ENCODE results near the gene TSSC4. TPM values are rescaled to one million over a fixed set of nuclear protein-coding genes. Genes with fewer than 3 reads are reported as not detected.

The TSSC4 gene
- total RNA-seq, 4 donors from 2014 or later = 24.2 to 35.5 (median 29.6) TPM

DNA sequence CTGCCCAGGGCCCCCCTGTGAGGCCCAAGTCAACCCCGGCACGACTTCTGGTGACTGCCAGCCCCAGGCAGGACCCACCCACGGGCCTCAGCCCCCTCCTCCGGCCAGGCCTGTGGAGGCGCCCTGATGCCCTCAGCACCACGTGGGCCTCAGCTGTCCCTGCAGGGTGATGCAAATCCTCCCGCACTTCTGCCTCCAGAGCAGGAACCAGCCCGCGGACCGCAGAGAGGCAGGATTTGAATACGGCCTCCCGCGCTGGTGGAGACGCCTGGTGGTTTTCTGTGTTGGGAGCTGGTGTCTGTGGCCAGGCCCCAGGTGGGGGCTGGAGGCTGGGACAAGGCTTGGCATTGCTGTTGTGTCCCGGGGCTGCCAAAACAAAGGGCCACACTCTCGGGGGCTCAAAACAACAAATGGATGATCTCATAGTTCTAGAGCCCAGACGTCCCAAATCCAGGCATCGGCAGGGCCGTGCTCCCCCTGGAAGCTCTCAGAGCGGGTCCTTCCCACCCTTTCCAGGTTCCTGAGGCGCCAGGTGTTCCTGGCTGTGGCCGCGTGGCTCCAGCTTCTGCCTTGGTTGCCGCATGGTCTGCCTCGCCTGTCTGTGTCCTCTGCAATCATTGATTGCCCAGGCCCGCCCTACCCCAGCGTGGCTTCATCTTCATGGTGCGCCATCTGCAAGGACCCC lies 24.4 kb downstream of the TSSC4 start:
- peaks cover 0 to 46% (median 0%) of the 10 kb centered on the region in 4 donors for H3K27me3 ChIP-seq
- peaks cover 0 to 19% (median 9%) of the 10 kb centered on the region in 3 donors for H3K4me1 ChIP-seq
- 71 to 86% methylated on average over 6 to 8 of the region's 28 CpGs for WGBS, 2 donors
- no peak overlapping the region for H3K27ac ChIP-seq
- no peak overlapping the region for H3K4me3 ChIP-seq
- no peak for DNase-seq
- H3K36me3 ChIP-seq = no peaks in the 10 kb centered on the region
- TF ChIP-seq POLR2A (IDR thresholded peaks at IDR 0.05) = no peak
- TF ChIP-seq, protein P1, sequence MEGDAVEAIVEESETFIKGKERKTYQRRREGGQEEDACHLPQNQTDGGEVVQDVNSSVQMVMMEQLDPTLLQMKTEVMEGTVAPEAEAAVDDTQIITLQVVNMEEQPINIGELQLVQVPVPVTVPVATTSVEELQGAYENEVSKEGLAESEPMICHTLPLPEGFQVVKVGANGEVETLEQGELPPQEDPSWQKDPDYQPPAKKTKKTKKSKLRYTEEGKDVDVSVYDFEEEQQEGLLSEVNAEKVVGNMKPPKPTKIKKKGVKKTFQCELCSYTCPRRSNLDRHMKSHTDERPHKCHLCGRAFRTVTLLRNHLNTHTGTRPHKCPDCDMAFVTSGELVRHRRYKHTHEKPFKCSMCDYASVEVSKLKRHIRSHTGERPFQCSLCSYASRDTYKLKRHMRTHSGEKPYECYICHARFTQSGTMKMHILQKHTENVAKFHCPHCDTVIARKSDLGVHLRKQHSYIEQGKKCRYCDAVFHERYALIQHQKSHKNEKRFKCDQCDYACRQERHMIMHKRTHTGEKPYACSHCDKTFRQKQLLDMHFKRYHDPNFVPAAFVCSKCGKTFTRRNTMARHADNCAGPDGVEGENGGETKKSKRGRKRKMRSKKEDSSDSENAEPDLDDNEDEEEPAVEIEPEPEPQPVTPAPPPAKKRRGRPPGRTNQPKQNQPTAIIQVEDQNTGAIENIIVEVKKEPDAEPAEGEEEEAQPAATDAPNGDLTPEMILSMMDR (IDR thresholded peaks at IDR 0.05) = no peak
- intact Hi-C loops (cut with DNase I) = loop anchor here (5.0 kb wide), 1 partner anchor 462 kb away; the partner anchor contains the start of gene CDKN1C
- no peaks in the 10 kb centered on the region for H3K9me3 ChIP-seq

DNA sequence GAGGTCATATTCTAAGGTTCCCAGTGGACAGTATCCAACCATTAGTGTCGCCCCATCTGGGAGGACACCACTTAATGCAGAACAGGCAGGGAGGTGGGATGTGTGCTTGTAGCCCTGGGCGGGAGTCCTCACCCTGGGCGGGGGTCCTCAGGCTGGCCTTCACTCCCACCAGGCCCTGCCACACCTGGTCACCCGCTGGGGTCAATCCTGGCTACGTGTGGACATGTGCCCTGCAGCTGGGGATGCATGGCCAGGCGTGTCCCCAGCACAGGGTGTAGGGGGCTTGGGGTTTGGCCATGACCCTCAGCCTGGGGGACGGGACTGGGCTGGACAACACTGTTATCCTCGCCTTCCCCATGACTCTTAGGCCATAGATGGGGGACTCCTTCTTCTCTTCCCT lies 25.0 kb downstream of the TSSC4 start:
- H3K9me3 ChIP-seq = no peaks in the 10 kb centered on the region
- no peak overlapping the region for H3K27ac ChIP-seq
- 100% methylated on average over 1 of the region's 8 CpGs for whole genome bisulfite sequencing, 2 donors
- no peaks in the 10 kb centered on the region for H3K36me3 ChIP-seq
- H3K4me1 ChIP-seq = peaks cover 0 to 13% (median 4%) of the 10 kb centered on the region in 3 donors
- peaks cover 0 to 41% (median 0%) of the 10 kb centered on the region in 4 donors for H3K27me3 ChIP-seq
- no peak for TF ChIP-seq POLR2A (IDR thresholded peaks at IDR 0.05)
- TF ChIP-seq, protein P1 (IDR thresholded peaks at IDR 0.05) = no peak
- intact Hi-C loops (cut with DNase I) = loop anchor here (5.0 kb wide), 1 partner anchor 462 kb away; the partner anchor contains the start of gene CDKN1C
- no peak for DNase-seq
- H3K4me3 ChIP-seq = no peak overlapping the region

- no peak for TF ChIP-seq POLR2A (IDR thresholded peaks at IDR 0.05)
- TF ChIP-seq, protein P1 (IDR thresholded peaks at IDR 0.05) = no peak
Observed at GRCh38 chr11:2426221-2426620, 25.7 kb downstream of the TSSC4 start.

DNA sequence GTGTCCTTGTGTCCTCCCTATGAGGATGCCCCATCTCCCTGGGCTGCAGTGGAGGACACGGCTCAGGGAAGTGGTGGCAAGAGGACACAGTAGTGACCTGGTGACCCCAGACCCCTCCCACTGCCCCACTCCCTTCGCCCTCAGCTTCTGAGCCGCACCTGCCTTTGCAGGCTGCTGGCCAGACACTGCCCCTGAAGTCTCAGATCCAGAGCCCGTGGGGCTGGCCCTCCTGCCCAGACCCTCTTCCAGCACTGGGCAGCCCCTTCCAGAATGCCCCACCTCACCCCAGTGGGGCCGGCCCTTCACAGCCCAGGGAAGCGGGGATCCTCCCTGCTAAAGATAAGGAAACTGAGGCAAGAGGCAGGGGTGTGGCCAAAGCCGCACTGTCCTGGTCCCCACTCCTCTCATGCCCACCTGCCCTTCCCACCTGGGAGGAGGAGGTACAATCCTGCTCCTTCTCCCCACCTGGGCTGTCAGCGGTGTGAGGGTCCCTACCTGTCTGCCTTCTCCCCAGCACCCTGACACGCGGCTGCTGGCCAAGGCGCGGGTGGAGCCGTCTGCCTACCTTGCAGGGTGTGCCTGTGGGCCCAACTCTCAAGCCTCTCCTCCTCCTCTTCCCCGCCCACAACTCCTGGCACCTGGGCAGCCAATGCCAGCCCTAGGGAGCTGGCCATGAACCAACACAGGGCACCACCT lies 26.4 kb downstream of the TSSC4 start:
- H3K27me3 ChIP-seq = peaks cover 0 to 29% (median 0%) of the 10 kb centered on the region in 4 donors
- peaks cover 0 to 8% (median 0%) of the 10 kb centered on the region in 3 donors for H3K4me1 ChIP-seq
- WGBS, 2 donors = 57 to 70% methylated on average over 2 to 4 of the region's 14 CpGs
- H3K27ac ChIP-seq = no peak overlapping the region
- H3K9me3 ChIP-seq = no peaks in the 10 kb centered on the region
- TF ChIP-seq POLR2A (IDR thresholded peaks at IDR 0.05) = no peak
- TF ChIP-seq, protein P1 (IDR thresholded peaks at IDR 0.05) = peak in 1 of 6 experiments; percentile 10
- no peaks in the 10 kb centered on the region for H3K36me3 ChIP-seq
- no peak overlapping the region for H3K4me3 ChIP-seq
- intact Hi-C loops (cut with DNase I) = loop anchor here (5.0 kb wide), 1 partner anchor 460 kb away; the partner anchor contains the start of gene CDKN1C
- no peak for DNase-seq

More at GRCh38 chr11:2426221-2426620, 25.7 kb downstream of the TSSC4 start:
- Histone ChIP-seq H3K27ac (no peak overlapping the region), H3K27me3 (peaks cover 0 to 36% (median 0%) of the 10 kb centered on the region in 4 donors), H3K9me3 (no peaks in the 10 kb centered on the region), H3K36me3 (no peaks in the 10 kb centered on the region), H3K4me3 (no peak overlapping the region), H3K4me1 (peaks cover 0 to 8% (median 0%) of the 10 kb centered on the region in 3 donors)
- 100% methylated on average over 1 of the region's 13 CpGs; no CpG with 5 or more reads in 1 of the 2 donors for WGBS, 2 donors
- no peak for DNase-seq
- intact Hi-C loops (cut with DNase I) = loop anchor here (5.0 kb wide), 1 partner anchor 461 kb away; the partner anchor contains the start of gene CDKN1C
